ENCODE results near the gene INSC.

The INSC gene

GRCh38 chr11:15227011-15227410 lies 112.3 kb downstream of the INSC start:
- DNase-seq: no peak

GRCh38 chr11:15228331-15228849 lies 113.7 kb downstream of the INSC start:
- DNase-seq: no peak

GRCh38 chr11:15229069-15229468 lies 114.3 kb downstream of the INSC start:
- DNase-seq: no peak

- no peak for DNase-seq
Measured at GRCh38 chr11:15232496-15232895, 117.8 kb downstream of the INSC start.

- no peak for DNase-seq
Measured at GRCh38 chr11:15233371-15234165, 118.8 kb downstream of the INSC start.

GRCh38 chr11:15234796-15235195 lies 120.1 kb downstream of the INSC start:
- no peak for DNase-seq

GRCh38 chr11:15236559-15236958 lies 121.8 kb downstream of the INSC start:
- DNase-seq: no peak

- DNase-seq: no peak
Measured at GRCh38 chr11:15238856-15239255, 124.1 kb downstream of the INSC start.

GRCh38 chr11:15248749-15249148 lies 134.0 kb downstream of the INSC start:
- no peak for DNase-seq

GRCh38 chr11:15258433-15259165 lies 143.9 kb downstream of the INSC start:
- DNase-seq: no peak

GRCh38 chr11:15266999-15267398 lies 152.3 kb downstream of the INSC start:
- no peak for DNase-seq

GRCh38 chr11:15268598-15268997 lies 153.9 kb downstream of the INSC start:
- no peak for DNase-seq

GRCh38 chr11:15275141-15275540 lies 160.4 kb downstream of the INSC start:
- no peak for DNase-seq

- DNase-seq: no peak
Measured at GRCh38 chr11:15276621-15277020, 161.9 kb downstream of the INSC start.

GRCh38 chr11:15278128-15278527 lies 163.4 kb downstream of the INSC start:
- no peak for DNase-seq

- no peak for DNase-seq
Measured at GRCh38 chr11:15280393-15280792, 165.7 kb downstream of the INSC start.

- DNase-seq: no peak
Measured at GRCh38 chr11:15282754-15283153, 168.0 kb downstream of the INSC start.

- no peak for DNase-seq
Measured at GRCh38 chr11:15286465-15286864, 171.7 kb downstream of the INSC start.

- no peak for DNase-seq
Measured at GRCh38 chr11:15288863-15289262, 174.1 kb downstream of the INSC start.

- DNase-seq: no peak
Measured at GRCh38 chr11:15289723-15290122, 175.0 kb downstream of the INSC start.

- no peak for DNase-seq
Measured at GRCh38 chr11:15291885-15292284, 177.2 kb downstream of the INSC start.

GRCh38 chr11:15293975-15294620 lies 179.4 kb downstream of the INSC start:
- DNase-seq: no peak

GRCh38 chr11:15295695-15296094 lies 181.0 kb downstream of the INSC start:
- DNase-seq: no peak

All from CD4-positive, alpha-beta T cell treated with Interleukin-10 for 1 hour (primary cell).